KMS-11 (cell line): Measurements from ENCODE around the gene CHP1.

Experiments used
- H2AFZ ChIP-seq: fragments of 200-600 bp; sonication (generic); 2 replicates; pipeline ENCODE4 v1.6.1; 2016; ENCODE audit warnings: antibody characterized with exemption, mixed run types, low read depth
- H3K27ac ChIP-seq: fragments of 200-600 bp; sonication (generic); 2 replicates; pipeline ENCODE4 v1.6.1; 2016; ENCODE audit warnings: mild to moderate bottlenecking, mixed run types
- H3K27me3 ChIP-seq: fragments of 200-600 bp; sonication (generic); 2 replicates; pipeline ENCODE4 v1.6.1; 2017; ENCODE audit warnings: mild to moderate bottlenecking, low read depth, mixed run types, moderate library complexity; ENCODE audit not compliant: insufficient read depth
- H3K36me3 ChIP-seq: fragments of 200-600 bp; sonication (generic); 2 replicates; pipeline ENCODE4 v1.6.1; 2017; ENCODE audit warnings: mild to moderate bottlenecking, mixed run types; ENCODE audit not compliant: insufficient read depth
- H3K4me1 ChIP-seq: fragments of 200-600 bp; sonication (generic); 2 replicates; pipeline ENCODE4 v1.6.1; 2016; ENCODE audit warnings: mild to moderate bottlenecking, low read depth, mixed run types; ENCODE audit not compliant: poor library complexity, severe bottlenecking
- H3K4me2 ChIP-seq: fragments of 200-600 bp; sonication (generic); 2 replicates; pipeline ENCODE4 v1.7.0; 2016; ENCODE audit warnings: mild to moderate bottlenecking, mixed run types
- H3K4me3 ChIP-seq: fragments of 200-600 bp; sonication (generic); IDR thresholded peaks from 2 replicates; pipeline ENCODE4 v1.6.1; 2017; ENCODE audit warnings: low read depth, low read length, mixed read lengths; ENCODE audit not compliant: insufficient read depth
- H3K79me2 ChIP-seq: fragments of 200-600 bp; sonication (generic); 2 replicates; pipeline ENCODE4 v1.6.1; 2016; ENCODE audit warnings: low read depth, mixed run types; ENCODE audit not compliant: insufficient read depth
- H3K9ac ChIP-seq: fragments of 200-600 bp; sonication (generic); 2 replicates; pipeline ENCODE4 v1.6.1; 2016; ENCODE audit warnings: mild to moderate bottlenecking, mixed run types
- H4K20me1 ChIP-seq: fragments of 200-600 bp; sonication (generic); 2 replicates; pipeline ENCODE4 v1.6.1; 2016; ENCODE audit warnings: mild to moderate bottlenecking, mixed run types; ENCODE audit not compliant: insufficient read depth
- TF ChIP-seq, protein P1 (sequence below): fragments of 200-600 bp; sonication (generic); conservative IDR thresholded peaks from 2 replicates; pipeline ENCODE4 v1.6.1; 2017; ENCODE audit warnings: low read depth, mild to moderate bottlenecking, antibody characterized with exemption, low read length, moderate library complexity, mixed read lengths

CHP1 gene

GRCh38 chr15:41263891-41264351 lies 32.9 kb downstream of the CHP1 start:
- no peaks in the 10 kb centered on the region for H3K79me2 ChIP-seq
- H3K4me3 ChIP-seq: no peak overlapping the region
- TF ChIP-seq, protein P1, sequence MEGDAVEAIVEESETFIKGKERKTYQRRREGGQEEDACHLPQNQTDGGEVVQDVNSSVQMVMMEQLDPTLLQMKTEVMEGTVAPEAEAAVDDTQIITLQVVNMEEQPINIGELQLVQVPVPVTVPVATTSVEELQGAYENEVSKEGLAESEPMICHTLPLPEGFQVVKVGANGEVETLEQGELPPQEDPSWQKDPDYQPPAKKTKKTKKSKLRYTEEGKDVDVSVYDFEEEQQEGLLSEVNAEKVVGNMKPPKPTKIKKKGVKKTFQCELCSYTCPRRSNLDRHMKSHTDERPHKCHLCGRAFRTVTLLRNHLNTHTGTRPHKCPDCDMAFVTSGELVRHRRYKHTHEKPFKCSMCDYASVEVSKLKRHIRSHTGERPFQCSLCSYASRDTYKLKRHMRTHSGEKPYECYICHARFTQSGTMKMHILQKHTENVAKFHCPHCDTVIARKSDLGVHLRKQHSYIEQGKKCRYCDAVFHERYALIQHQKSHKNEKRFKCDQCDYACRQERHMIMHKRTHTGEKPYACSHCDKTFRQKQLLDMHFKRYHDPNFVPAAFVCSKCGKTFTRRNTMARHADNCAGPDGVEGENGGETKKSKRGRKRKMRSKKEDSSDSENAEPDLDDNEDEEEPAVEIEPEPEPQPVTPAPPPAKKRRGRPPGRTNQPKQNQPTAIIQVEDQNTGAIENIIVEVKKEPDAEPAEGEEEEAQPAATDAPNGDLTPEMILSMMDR: no peak
- H3K4me1 ChIP-seq: no peaks in the 10 kb centered on the region
- H3K36me3 ChIP-seq: no peaks in the 10 kb centered on the region
- no peak overlapping the region for H2AFZ ChIP-seq
- no peak overlapping the region for H3K9ac ChIP-seq
- no peak overlapping the region for H3K4me2 ChIP-seq
- H4K20me1 ChIP-seq: no peaks in the 10 kb centered on the region
- H3K27me3 ChIP-seq: no peaks in the 10 kb centered on the region
- H3K27ac ChIP-seq: peak overlapping the region; percentile 17; the same call in 1 of the 2 replicates

GRCh38 chr15:41269887-41270286 lies 38.8 kb downstream of the CHP1 start:
- no peaks in the 10 kb centered on the region for H4K20me1 ChIP-seq
- H2AFZ ChIP-seq: no peak overlapping the region
- no peak overlapping the region for H3K9ac ChIP-seq
- TF ChIP-seq, protein P1: no peak
- H3K4me1 ChIP-seq: no peaks in the 10 kb centered on the region
- no peaks in the 10 kb centered on the region for H3K27me3 ChIP-seq
- no peak overlapping the region for H3K4me2 ChIP-seq
- H3K27ac ChIP-seq: no peak overlapping the region
- no peaks in the 10 kb centered on the region for H3K79me2 ChIP-seq
- H3K4me3 ChIP-seq: no peak overlapping the region
- H3K36me3 ChIP-seq: no peaks in the 10 kb centered on the region; the same call in 1 of the 2 replicates

GRCh38 chr15:41276831-41277230 lies 45.8 kb downstream of the CHP1 start:
- Histone ChIP-seq H3K27ac (no peak overlapping the region), H3K4me1 (no peaks in the 10 kb centered on the region), H3K9ac (no peak overlapping the region), H4K20me1 (no peaks in the 10 kb centered on the region), H3K79me2 (no peaks in the 10 kb centered on the region), H2AFZ (no peak overlapping the region), H3K27me3 (no peaks in the 10 kb centered on the region), H3K4me2 (no peak overlapping the region), H3K4me3 (no peak overlapping the region), H3K36me3 (no peaks in the 10 kb centered on the region; the same call in 1 of the 2 replicates)
- TF ChIP-seq, protein P1: no peak

- Histone ChIP-seq H3K4me1 (peaks cover 5% of the 10 kb centered on the region), H3K9ac (no peak overlapping the region), H4K20me1 (no peaks in the 10 kb centered on the region), H3K27ac (no peak overlapping the region), H3K36me3 (no peaks in the 10 kb centered on the region; the same call in 1 of the 2 replicates), H2AFZ (no peak overlapping the region), H3K4me3 (no peak overlapping the region), H3K4me2 (no peak overlapping the region), H3K27me3 (no peaks in the 10 kb centered on the region), H3K79me2 (no peaks in the 10 kb centered on the region)
- TF ChIP-seq, protein P1: no peak
Observed at GRCh38 chr15:41278319-41278718, 47.3 kb downstream of the CHP1 start.
